ENCODE data around the gene FAM149B1. TPM values are rescaled to one million over a fixed set of nuclear protein-coding genes. Genes with fewer than 3 reads are reported as not detected.

FAM149B1 gene
- total RNA-seq, 1 donor from 2014 or later: 23.5 TPM

DNA sequence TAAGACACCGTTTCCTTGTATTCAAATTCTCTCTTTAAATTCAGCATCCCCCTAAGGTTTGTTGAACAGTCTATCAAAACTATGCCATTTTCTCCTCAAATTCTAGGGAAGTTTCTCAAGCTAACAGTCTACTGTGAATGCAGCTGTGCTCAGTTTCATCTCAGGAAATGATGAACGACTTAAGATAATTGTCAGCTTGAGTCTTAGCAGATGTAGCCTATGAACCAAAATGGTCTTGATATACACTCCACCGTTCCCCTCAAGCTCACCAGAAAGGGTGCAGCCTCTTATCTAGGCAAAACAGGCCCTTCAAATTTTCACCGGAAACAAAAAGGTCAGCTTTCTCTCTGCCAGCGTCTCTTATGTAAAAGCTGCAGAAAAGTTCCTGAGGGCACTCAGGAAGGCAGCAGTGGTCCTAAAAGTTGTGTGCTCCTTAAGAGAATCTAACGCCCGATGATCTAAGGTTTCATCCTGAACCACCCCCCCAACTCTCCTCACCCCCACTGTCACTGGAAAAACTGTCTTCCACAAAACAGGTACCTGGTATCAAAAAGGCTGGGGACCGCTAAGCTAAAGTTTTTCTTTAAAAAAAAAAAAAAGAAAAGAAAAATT lies 77.1 kb downstream of the FAM149B1 start:
- ATAC-seq (no peak), DNase-seq (no peak)
- TF ChIP-seq CTCF (IDR thresholded peaks at IDR 0.05): no peak
- H3K9me3 ChIP-seq: no peaks in the 10 kb centered on the region
- no peak overlapping the region for H3K4me3 ChIP-seq
- intact Hi-C loops (cut with DNase I): no loop called here
- no peak overlapping the region for H3K27ac ChIP-seq
- H3K36me3 ChIP-seq: peaks cover 62% of the 10 kb centered on the region
- no peaks in the 10 kb centered on the region for H3K27me3 ChIP-seq (ENCODE audit: low read depth)
- H3K4me1 ChIP-seq: peaks cover 30% of the 10 kb centered on the region

DNA sequence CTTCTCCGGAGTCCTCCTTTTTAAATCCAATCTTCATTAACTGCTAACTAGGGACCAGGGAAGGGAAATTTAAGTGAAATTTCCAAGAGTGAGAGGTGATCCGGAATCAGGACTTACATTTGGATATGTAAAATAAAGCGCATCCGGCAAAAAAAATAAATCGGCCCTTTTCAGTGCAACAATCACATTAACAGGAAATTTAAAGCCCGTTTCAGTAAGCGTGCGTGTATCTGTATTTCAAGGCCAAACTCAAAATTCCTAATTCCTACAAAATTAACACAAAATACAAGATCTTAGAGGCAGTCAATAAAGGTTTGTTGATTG lies 78.4 kb downstream of the FAM149B1 start:
- Histone ChIP-seq H3K36me3 (peaks cover 62% of the 10 kb centered on the region), H3K27ac (peak overlapping the region; percentile 87), H3K9me3 (no peaks in the 10 kb centered on the region), H3K27me3 (ENCODE audit: low read depth) (no peaks in the 10 kb centered on the region), H3K4me1 (peaks cover 37% of the 10 kb centered on the region), H3K4me3 (peak overlapping the region; percentile 92)
- no peak for DNase-seq
- ATAC-seq: no peak
- intact Hi-C loops (cut with DNase I): no loop called here
- no peak for TF ChIP-seq CTCF (IDR thresholded peaks at IDR 0.05)

DNA sequence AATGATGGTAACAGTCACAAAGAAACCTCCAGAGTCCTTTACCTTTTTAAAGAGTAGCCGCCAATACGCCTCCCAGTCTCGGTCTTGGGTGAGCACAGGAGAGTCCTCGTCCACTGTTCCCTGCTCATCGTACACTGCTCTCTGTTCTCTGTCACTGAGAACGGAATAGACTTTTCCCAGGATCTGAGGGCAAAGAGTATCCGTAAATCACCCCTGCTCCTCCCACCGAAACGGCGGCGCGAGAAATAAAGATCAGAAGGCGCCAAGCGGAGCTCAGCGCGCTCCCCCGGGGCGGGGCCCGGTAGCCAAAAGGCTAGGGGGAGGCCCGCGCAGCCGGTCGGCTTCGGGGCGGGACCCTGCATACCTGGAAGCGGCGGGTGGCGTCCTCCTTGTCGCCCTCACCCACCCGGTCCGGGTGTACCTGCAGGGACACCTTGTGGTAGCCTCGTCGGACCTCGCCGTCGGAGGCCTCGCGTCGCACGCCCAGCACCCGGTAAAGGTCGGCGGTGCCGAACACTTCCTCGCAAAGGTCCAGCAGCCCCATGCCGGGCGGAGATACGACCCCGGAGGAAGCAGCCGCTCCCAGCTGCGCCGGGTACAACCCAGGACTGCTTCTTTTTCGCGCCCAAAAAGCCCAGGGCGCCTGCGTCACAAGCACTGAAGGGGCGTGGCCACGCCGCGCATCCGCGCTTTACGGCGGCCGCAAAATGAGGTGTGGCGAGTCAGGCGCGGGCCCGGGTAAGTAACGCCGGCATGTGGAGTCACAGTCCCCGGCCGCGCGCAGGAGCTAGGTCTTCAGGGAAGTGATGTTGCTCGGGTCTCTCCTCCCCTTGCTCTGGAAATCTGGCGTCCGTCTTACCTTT lies 79.0 kb downstream of the FAM149B1 start, which contains the start of gene DNAJC9:
Gene DNAJC9, minus strand, starts transcription at position 610 of the 863 bp plus-strand sequence. Its CDS starts 66 bp downstream, at position 544.
- ATAC-seq: peak; percentile 98 to 99
- Histone ChIP-seq H3K36me3 (peaks cover 56% of the 10 kb centered on the region), H3K27me3 (ENCODE audit: low read depth) (no peaks in the 10 kb centered on the region), H3K4me1 (peaks cover 43% of the 10 kb centered on the region), H3K9me3 (no peaks in the 10 kb centered on the region), H3K27ac (peak within 1 kb of the TSS; percentile 87), H3K4me3 (peak within 1 kb of the TSS; percentile 92)
- TF ChIP-seq CTCF (IDR thresholded peaks at IDR 0.05): no peak
- intact Hi-C loops (cut with DNase I): no loop called here
- peak; percentile 98 for DNase-seq

DNA sequence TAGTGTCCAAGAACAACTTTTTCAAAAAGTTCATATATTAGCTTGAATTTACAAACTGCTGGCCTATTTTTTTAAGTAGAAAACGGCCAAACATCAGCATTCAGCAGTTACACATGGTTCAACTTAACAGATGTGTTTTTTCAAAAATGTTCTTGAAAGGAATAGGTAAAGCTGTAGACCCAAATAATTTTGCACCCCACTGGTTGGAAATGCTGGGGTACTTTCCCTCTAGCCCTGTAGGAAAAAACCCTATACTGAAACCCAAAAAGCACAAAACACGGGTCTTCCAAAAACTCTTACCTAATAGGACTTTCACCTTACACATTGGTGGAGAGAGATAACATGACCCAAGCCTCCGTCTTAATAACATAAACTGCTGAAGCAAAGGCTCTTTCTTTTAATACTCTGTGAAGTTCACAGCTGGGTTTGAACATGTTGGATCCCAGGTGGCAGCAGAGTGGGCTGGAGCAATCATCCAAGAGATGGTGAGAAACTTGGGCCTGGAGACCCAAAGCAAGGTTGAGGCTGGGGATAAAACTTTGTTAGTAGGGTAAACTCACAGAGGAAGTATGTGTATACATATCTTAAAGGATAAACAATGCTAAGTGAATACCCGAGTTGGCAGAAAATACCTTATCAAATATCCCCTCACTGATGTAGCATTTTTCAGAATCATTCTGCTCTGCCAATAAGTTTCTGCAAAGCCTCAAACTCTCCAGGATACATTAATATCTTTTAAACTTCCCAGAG lies 79.8 kb downstream of the FAM149B1 start:
- no peak for ATAC-seq
- Histone ChIP-seq H3K36me3 (peaks cover 48% of the 10 kb centered on the region), H3K27ac (peak overlapping the region; percentile 87), H3K4me1 (peaks cover 44% of the 10 kb centered on the region), H3K9me3 (no peaks in the 10 kb centered on the region), H3K4me3 (peak overlapping the region; percentile 92), H3K27me3 (ENCODE audit: low read depth) (no peaks in the 10 kb centered on the region)
- intact Hi-C loops (cut with DNase I): no loop called here
- TF ChIP-seq CTCF (IDR thresholded peaks at IDR 0.05): no peak
- no peak for DNase-seq

DNA sequence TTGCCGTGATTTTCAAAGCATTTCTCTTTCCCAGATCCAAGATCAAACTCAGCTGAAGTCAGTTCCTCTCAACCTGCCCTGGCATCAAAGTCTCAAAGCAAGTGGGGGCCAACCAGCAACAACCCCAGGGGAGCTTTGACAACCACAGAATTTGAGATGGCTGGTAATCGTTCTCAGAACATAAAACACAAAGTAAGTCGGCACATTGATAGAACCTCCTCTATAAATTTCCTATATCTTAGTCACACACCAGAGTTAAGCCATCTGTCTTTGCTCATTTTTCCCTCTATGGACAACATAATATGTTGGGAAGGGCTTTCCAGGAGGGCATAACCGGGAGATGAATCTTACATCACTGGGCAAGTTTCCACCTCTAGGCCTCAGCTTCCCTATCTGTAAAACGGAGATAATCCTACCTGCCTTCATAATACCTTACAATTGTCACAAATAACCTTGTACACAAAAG lies 80.4 kb downstream of the FAM149B1 start:
- no peak overlapping the region for H3K27ac ChIP-seq

More for the DNA sequence above, 80.4 kb downstream of the FAM149B1 start:
- Histone ChIP-seq H3K36me3 (peaks cover 42% of the 10 kb centered on the region), H3K9me3 (no peaks in the 10 kb centered on the region), H3K4me3 (no peak overlapping the region), H3K4me1 (peaks cover 47% of the 10 kb centered on the region), H3K27me3 (ENCODE audit: low read depth) (no peaks in the 10 kb centered on the region)
- intact Hi-C loops (cut with DNase I): no loop called here
- ATAC-seq (no peak), DNase-seq (no peak)
- no peak for TF ChIP-seq CTCF (IDR thresholded peaks at IDR 0.05)
